ENCODE measurements around the gene ZNF865. TPM values are rescaled to one million over a fixed set of nuclear protein-coding genes. Genes with fewer than 3 reads are reported as not detected.
A peak's percentile ranks its signal among the peaks of the same experiment; 100 is the strongest.

The ZNF865 gene
- total and polyA plus RNA-seq, 8 donors, result 5.7 to 9.7 (median 7.8) TPM

DNA sequence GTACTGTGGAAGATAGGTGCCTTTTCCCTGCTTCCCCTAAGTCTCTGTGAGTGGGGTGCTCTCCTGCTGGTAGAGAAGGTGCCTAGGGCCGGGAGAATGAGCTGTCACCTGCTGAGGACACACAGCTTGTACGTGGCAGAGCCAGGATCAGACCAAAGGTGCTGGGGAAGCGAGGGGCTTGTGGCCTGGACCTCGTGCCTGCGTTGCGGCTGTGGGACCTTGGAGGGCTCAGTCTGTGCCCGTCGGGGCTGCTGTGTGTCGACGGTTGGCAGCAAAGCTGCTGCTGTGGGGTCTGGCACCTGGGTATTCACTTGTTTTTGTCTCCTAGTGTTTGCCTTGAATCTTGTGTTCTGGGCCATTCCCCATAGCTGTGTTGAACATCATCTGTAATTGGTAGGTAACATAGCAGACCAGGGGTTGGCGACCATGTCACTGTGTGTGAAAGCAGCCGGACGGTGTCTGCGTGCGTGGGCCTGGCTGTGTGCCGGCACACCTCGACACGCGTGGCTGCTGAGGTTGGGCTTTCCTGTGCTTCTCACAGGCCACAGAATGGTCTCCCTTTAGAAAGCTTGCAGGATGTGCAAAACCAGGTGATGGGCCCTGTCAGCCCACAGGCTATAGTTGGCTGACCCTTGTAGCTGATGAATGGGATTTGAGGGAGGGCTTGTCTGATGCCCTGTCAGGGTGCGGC, 58.5 kb downstream of the ZNF865 start:
- ATAC-seq (no peak), DNase-seq (peak in 1 of 6 donors; percentile 42), FAIRE-seq (no peak)
- Histone ChIP-seq H3K4me3 (no peak overlapping the region), H3K27ac (no peak overlapping the region), H3K36me3 (peaks cover 9 to 64% (median 35%) of the 10 kb centered on the region in 3 donors), H3K27me3 (no peaks in the 10 kb centered on the region), H3K4me1 (no peaks in the 10 kb centered on the region), H3K9me3 (no peaks in the 10 kb centered on the region)
- TF ChIP-seq, protein P1, sequence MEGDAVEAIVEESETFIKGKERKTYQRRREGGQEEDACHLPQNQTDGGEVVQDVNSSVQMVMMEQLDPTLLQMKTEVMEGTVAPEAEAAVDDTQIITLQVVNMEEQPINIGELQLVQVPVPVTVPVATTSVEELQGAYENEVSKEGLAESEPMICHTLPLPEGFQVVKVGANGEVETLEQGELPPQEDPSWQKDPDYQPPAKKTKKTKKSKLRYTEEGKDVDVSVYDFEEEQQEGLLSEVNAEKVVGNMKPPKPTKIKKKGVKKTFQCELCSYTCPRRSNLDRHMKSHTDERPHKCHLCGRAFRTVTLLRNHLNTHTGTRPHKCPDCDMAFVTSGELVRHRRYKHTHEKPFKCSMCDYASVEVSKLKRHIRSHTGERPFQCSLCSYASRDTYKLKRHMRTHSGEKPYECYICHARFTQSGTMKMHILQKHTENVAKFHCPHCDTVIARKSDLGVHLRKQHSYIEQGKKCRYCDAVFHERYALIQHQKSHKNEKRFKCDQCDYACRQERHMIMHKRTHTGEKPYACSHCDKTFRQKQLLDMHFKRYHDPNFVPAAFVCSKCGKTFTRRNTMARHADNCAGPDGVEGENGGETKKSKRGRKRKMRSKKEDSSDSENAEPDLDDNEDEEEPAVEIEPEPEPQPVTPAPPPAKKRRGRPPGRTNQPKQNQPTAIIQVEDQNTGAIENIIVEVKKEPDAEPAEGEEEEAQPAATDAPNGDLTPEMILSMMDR (IDR thresholded peaks at IDR 0.05), result no peak
- 87 to 91% methylated on average over 20 of the region's 20 CpGs for WGBS, 2 donors
- intact Hi-C loops (cut with DNase I), result no loop called here

DNA sequence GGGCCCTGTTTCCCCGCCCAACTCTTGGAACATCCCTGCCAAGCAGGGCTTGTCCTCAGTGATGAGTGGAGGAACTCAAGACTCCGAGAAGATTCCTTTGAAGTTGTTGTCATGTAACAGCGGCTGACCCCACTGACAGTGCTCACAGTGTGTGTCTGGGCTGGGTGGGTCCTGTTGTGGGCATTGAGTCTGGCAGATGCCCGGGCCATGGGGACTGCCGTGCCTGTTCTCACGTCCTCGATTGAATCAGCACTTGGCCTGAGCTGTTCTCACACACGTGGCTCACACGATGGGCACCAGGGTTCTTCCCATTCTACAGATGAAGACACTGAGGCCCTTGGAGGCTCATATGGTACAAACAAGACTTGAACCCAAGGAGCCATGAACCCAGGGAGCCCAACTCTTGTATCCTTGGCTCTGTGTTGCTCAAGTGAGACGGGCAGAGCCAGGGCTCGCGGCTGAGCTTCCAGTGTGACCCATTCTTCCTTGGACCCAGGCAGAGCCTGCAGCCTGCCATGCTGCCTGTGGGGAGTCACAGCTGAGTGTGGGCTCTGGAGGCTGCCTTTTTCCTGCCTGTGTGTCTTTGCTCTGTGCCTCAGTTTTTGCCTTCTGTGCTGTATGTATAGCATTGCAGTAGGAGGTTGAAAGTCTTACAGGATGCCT, 61.0 kb downstream of the ZNF865 start:
- no peaks in the 10 kb centered on the region for H3K4me1 ChIP-seq
- intact Hi-C loops (cut with DNase I), result no loop called here
- peak in 1 of 6 donors; percentile 32 for DNase-seq
- FAIRE-seq, result no peak
- TF ChIP-seq, protein P1 (IDR thresholded peaks at IDR 0.05), result no peak
- H3K4me3 ChIP-seq, result no peak overlapping the region
- 83 to 85% methylated on average over 12 of the region's 12 CpGs for WGBS, 2 donors
- no peak overlapping the region for H3K27ac ChIP-seq
- H3K9me3 ChIP-seq, result no peaks in the 10 kb centered on the region
- H3K27me3 ChIP-seq, result no peaks in the 10 kb centered on the region
- ATAC-seq, result no peak
- peaks cover 16 to 69% (median 35%) of the 10 kb centered on the region in 3 donors for H3K36me3 ChIP-seq

Other genes starting within 250 kb of the ZNF865 start
- not detected for gene GARIN5B, start 242.4 kb upstream of the ZNF865 start, total RNA-seq
- not detected for gene GARIN5B, start 242.4 kb upstream of the ZNF865 start, polyA plus RNA-seq
- under 1 TPM in 3 of 6 donors, not detected in 3; 0.20 to 0.41 (median 0.37) TPM for gene IL11, start 235.2 kb upstream of the ZNF865 start, total RNA-seq
- under 1 TPM; 0.16 to 0.19 TPM for gene IL11, start 235.2 kb upstream of the ZNF865 start, polyA plus RNA-seq
- not detected for gene TMEM190, start 228.8 kb upstream of the ZNF865 start, total RNA-seq
- gene TMEM190, start 228.8 kb upstream of the ZNF865 start, polyA plus RNA-seq, result under 1 TPM in 1 of 2 donors, not detected in 1; 0.45 TPM
- 10 to 100 TPM; 14.7 to 32.7 (median 21.3) TPM for gene TMEM238, start 221.4 kb upstream of the ZNF865 start, total RNA-seq
- gene TMEM238, start 221.4 kb upstream of the ZNF865 start, polyA plus RNA-seq, result under 1 TPM; 0.42 TPM
- gene RPL28, start 219.7 kb upstream of the ZNF865 start, total RNA-seq, result 1,000 to 10,000 TPM in 1 of 6 donors, 100 to 1,000 TPM in 5; 420 to 1,198 (median 819) TPM
- gene RPL28, start 219.7 kb upstream of the ZNF865 start, polyA plus RNA-seq, result 1,000 to 10,000 TPM in 1 of 2 donors, 100 to 1,000 TPM in 1; 738 to 1,109 TPM
- 1 to 10 TPM; 2.0 to 7.3 (median 5.1) TPM for gene UBE2S, start 197.9 kb upstream of the ZNF865 start, total RNA-seq
- gene UBE2S, start 197.9 kb upstream of the ZNF865 start, polyA plus RNA-seq, result 1 to 10 TPM; 3.6 to 5.0 TPM
- gene SHISA7, start 162.3 kb upstream of the ZNF865 start, total RNA-seq, result under 1 TPM in 3 of 6 donors, not detected in 3; 0.05 to 0.16 (median 0.06) TPM
- under 1 TPM; 0.04 to 0.33 TPM for gene SHISA7, start 162.3 kb upstream of the ZNF865 start, polyA plus RNA-seq
- 10 to 100 TPM; 13.0 to 23.9 (median 20.9) TPM for gene ISOC2, start 144.0 kb upstream of the ZNF865 start, total RNA-seq
- 10 to 100 TPM; 38.3 to 43.9 TPM for gene ISOC2, start 144.0 kb upstream of the ZNF865 start, polyA plus RNA-seq
- gene C19orf85, start 140.9 kb upstream of the ZNF865 start, total RNA-seq, result not detected
- gene C19orf85, start 140.9 kb upstream of the ZNF865 start, polyA plus RNA-seq, result not detected
- gene ZNF628, start 129.0 kb upstream of the ZNF865 start, total RNA-seq, result 1 to 10 TPM; 3.4 to 6.2 (median 4.1) TPM
- gene ZNF628, start 129.0 kb upstream of the ZNF865 start, polyA plus RNA-seq, result 1 to 10 TPM; 2.6 to 7.8 TPM
- gene NAT14, start 120.5 kb upstream of the ZNF865 start, total RNA-seq, result 10 to 100 TPM in 1 of 6 donors, 1 to 10 TPM in 5; 5.8 to 10.1 (median 7.5) TPM
- 10 to 100 TPM; 27.9 to 32.4 TPM for gene NAT14, start 120.5 kb upstream of the ZNF865 start, polyA plus RNA-seq
- 1 to 10 TPM in 4 of 6 donors, under 1 TPM in 2; 0.60 to 5.3 (median 1.4) TPM for gene SSC5D, start 117.2 kb upstream of the ZNF865 start, total RNA-seq
- 1 to 10 TPM in 1 of 2 donors, under 1 TPM in 1; 0.77 to 2.1 TPM for gene SSC5D, start 117.2 kb upstream of the ZNF865 start, polyA plus RNA-seq
- under 1 TPM in 1 of 6 donors, not detected in 5; 0.43 TPM for gene SBK2, start 68.5 kb upstream of the ZNF865 start, total RNA-seq
- under 1 TPM; 0.28 to 0.46 TPM for gene SBK2, start 68.5 kb upstream of the ZNF865 start, polyA plus RNA-seq
- gene SBK3, start 60.1 kb upstream of the ZNF865 start, total RNA-seq, result under 1 TPM in 2 of 6 donors, not detected in 4; 0.19 to 0.28 TPM
- under 1 TPM; 0.11 to 0.16 TPM for gene SBK3, start 60.1 kb upstream of the ZNF865 start, polyA plus RNA-seq
- 10 to 100 TPM in 1 of 6 donors, 1 to 10 TPM in 5; 6.5 to 12.7 (median 9.2) TPM for gene ZNF579, start 24.8 kb upstream of the ZNF865 start, total RNA-seq
- gene ZNF579, start 24.8 kb upstream of the ZNF865 start, polyA plus RNA-seq, result 10 to 100 TPM; 11.6 to 16.1 TPM
- 10 to 100 TPM in 2 of 6 donors, 1 to 10 TPM in 4; 6.8 to 12.1 (median 8.9) TPM for gene FIZ1, start 6.1 kb upstream of the ZNF865 start, total RNA-seq
- 10 to 100 TPM; 12.6 TPM for gene FIZ1, start 6.1 kb upstream of the ZNF865 start, polyA plus RNA-seq
- gene ZNF524, start 5.4 kb upstream of the ZNF865 start, total RNA-seq, result 10 to 100 TPM; 17.1 to 37.0 (median 33.1) TPM
- 10 to 100 TPM; 26.7 to 79.4 TPM for gene ZNF524, start 5.4 kb upstream of the ZNF865 start, polyA plus RNA-seq
- 1 to 10 TPM; 3.7 to 5.8 (median 4.6) TPM for gene ZNF784, start 18.9 kb downstream of the ZNF865 start, total RNA-seq
- 10 to 100 TPM; 10.3 to 12.9 TPM for gene ZNF784, start 18.9 kb downstream of the ZNF865 start, polyA plus RNA-seq
- gene ZNF580, start 35.4 kb downstream of the ZNF865 start, total RNA-seq, result 10 to 100 TPM; 12.7 to 24.3 (median 17.6) TPM
- 10 to 100 TPM; 35.0 to 40.5 TPM for gene ZNF580, start 35.4 kb downstream of the ZNF865 start, polyA plus RNA-seq
- gene ZNF581, start 38.0 kb downstream of the ZNF865 start, total RNA-seq, result 10 to 100 TPM; 12.9 to 23.2 (median 16.9) TPM
- gene ZNF581, start 38.0 kb downstream of the ZNF865 start, polyA plus RNA-seq, result 10 to 100 TPM; 13.8 to 16.6 TPM
- gene CCDC106, start 42.6 kb downstream of the ZNF865 start, total RNA-seq, result 1 to 10 TPM; 3.2 to 6.2 (median 5.0) TPM
- 10 to 100 TPM; 20.7 to 22.8 TPM for gene CCDC106, start 42.6 kb downstream of the ZNF865 start, polyA plus RNA-seq
- 10 to 100 TPM; 38.4 to 97.0 (median 58.8) TPM for gene U2AF2, start 49.4 kb downstream of the ZNF865 start, total RNA-seq
- 100 to 1,000 TPM in 1 of 2 donors, 10 to 100 TPM in 1; 74.8 to 113 TPM for gene U2AF2, start 49.4 kb downstream of the ZNF865 start, polyA plus RNA-seq
- gene EPN1, start 69.6 kb downstream of the ZNF865 start, total RNA-seq, result 100 to 1,000 TPM in 1 of 6 donors, 10 to 100 TPM in 5; 64.9 to 102 (median 84.6) TPM
- gene EPN1, start 69.6 kb downstream of the ZNF865 start, polyA plus RNA-seq, result 10 to 100 TPM; 38.4 to 76.8 TPM
- under 1 TPM in 2 of 6 donors, not detected in 4; 0.09 to 0.12 TPM for gene NLRP9, start 132.8 kb downstream of the ZNF865 start, total RNA-seq
- under 1 TPM; 0.04 to 0.05 TPM for gene NLRP9, start 132.8 kb downstream of the ZNF865 start, polyA plus RNA-seq
- gene RFPL4A, start 153.4 kb downstream of the ZNF865 start, total RNA-seq, result under 1 TPM in 2 of 6 donors, not detected in 4; 0.17 to 0.75 TPM
- gene RFPL4A, start 153.4 kb downstream of the ZNF865 start, polyA plus RNA-seq, result under 1 TPM in 1 of 2 donors, not detected in 1; 0.70 TPM
- not detected for gene RFPL4AL1, start 163.5 kb downstream of the ZNF865 start, total RNA-seq
- gene RFPL4AL1, start 163.5 kb downstream of the ZNF865 start, polyA plus RNA-seq, result not detected
- under 1 TPM in 5 of 6 donors, not detected in 1; 0.06 to 0.22 (median 0.14) TPM for gene NLRP11, start 226.4 kb downstream of the ZNF865 start, total RNA-seq
- under 1 TPM; 0.04 to 0.09 TPM for gene NLRP11, start 226.4 kb downstream of the ZNF865 start, polyA plus RNA-seq
- not detected for gene NLRP4, start 230.9 kb downstream of the ZNF865 start, total RNA-seq
- gene NLRP4, start 230.9 kb downstream of the ZNF865 start, polyA plus RNA-seq, result not detected

Measured in pancreas (tissue), 10 donors.